Iris pigment epithelial cell (primary cell): Measurements from ENCODE around the gene RUNX1.

Experiments
- DNase-seq: peaks from one replicate; pipeline ENCODE4 v3.0.0-alpha.2; 2011; ENCODE audit warnings: low read depth

Gene RUNX1

GRCh38 chr21:35048706-35049617, at the start of gene RUNX1:
Gene RUNX1 (minus strand): TSS chr21:35049302.
- DNase-seq, result peak; percentile 94

- no peak for DNase-seq
These were observed 48.4 kb upstream of the RUNX1 start for GRCh38 chr21:35097525-35097924.

DNA sequence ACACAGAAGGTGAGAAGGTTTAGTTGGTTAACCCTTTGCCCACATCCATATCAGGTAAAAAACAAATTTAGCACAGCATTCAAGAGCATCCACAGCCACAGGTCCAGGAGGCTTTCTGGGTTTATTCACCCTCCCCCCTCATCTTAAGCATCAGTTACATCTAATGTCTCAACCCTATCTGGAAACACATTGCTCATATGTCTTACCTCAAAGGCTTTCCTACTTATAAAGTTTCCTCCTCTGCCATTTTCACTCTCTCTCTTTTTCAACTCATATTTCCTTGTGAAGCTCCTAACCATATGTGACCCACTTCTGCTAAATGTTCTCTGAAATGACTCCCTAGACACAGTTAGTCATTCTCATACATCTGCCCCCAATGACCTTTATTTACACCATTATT, 47.9 kb upstream of the RUNX1 start:
- peak; percentile 44 for DNase-seq

DNA sequence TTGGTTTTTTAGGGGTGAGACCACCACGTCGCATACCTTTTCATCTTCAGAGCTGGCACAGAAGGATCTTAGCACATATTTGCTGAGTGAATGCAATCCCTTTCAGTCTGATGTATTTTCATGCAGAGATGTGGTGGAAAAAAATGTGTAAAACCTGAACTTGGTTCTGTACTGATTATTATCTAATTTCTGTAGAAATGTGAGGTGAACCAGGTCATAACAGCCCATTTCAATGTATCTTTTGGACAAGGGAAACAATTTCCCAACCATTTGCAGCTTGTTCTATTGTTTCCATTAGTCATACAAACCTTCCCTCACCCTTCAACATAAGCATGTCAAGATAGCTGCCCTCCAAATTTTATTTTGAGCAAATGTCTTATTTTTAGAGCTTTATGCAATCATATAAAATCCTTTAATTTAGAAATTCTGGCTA, 46.8 kb upstream of the RUNX1 start:
- peak; percentile 74 for DNase-seq

DNA sequence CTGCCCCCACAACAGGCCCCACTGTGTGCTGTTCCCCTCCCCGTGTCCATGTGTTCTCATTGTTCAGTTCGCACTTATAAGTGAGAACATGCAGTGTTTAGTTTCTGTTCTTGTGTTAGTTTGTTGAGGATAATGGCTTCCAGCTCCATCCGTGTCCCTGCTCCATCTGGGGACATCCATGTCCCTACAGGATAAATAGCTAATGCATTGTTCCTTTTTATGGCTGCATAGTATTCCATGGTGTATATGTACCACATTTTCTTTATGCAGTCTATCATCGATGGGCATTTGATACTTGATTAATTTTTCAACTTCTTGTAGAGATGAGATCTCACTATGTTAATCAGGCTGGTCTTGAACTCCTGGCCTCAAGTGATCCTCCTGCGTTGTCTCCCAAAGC, 44.4 kb upstream of the RUNX1 start:
- no peak for DNase-seq

DNA sequence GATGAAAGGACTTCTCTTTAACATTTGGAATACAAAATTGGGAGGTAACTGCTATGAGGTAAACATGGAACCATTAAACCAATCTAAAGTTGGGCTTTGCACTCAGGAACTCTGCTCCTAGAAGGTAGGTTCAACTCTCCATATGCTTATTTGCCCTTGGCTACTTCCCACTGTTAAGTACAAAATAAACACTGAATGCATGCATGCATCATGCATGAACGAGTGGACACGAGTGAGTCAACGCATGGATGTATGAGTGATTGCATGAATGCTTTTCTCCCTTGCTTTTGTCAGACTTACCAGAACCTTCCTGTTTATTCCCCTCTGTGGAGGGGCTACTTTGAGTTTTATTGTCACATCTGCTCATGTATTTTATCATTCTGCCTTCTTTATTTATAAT, 42.4 kb upstream of the RUNX1 start:
- DNase-seq, result no peak

- DNase-seq, result no peak
These were observed 41.3 kb upstream of the RUNX1 start for GRCh38 chr21:35090403-35090802.

GRCh38 chr21:35088319-35088771, 39.2 kb upstream of the RUNX1 start:
- peak; percentile 53 for DNase-seq

GRCh38 chr21:35086357-35086756, 37.3 kb upstream of the RUNX1 start:
- DNase-seq, result peak; percentile 60

- peak; percentile 98 for DNase-seq
These were observed 35.8 kb upstream of the RUNX1 start for GRCh38 chr21:35084869-35085268.

GRCh38 chr21:35083246-35083645, 34.1 kb upstream of the RUNX1 start:
- DNase-seq, result no peak

DNA sequence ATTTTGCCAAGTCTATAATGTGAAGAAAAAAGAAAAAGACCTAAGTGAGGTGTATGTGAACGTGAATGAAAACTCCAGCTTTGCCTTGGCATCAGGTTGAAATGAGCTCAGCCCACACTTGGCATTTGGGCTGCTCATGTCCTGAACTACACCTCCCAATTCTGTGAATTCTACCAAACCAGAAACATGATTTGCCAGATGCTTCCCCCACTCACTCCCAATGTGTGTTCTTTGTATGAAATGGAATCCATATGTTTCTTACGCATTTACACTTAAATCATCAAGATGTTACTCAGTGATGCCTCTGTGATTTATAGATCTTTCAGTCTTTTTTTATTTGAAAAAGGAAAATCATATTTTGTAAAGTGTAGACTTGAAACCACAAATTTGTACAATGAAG, 32.8 kb upstream of the RUNX1 start:
- no peak for DNase-seq

- DNase-seq, result no peak
These were observed 30.1 kb upstream of the RUNX1 start for GRCh38 chr21:35079181-35079580.

DNA sequence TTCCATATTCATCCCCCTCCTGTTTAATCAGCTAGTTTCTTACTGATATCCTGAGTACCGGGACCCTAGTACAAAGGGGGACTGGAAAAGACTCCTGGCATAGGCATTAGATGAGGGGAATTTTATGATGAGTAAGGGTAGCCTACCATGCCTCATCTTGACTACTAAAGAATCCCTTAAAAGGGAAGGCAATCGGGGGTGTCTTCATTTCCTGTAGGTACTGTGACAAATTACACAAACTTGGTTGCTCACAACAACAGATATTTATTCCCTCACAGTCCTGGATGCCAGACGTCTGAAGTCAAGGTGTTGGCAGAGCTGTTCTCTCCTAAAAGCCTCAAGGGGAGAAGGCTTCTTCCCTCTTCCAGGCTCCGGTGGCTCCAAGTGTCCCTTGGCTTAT, 28.9 kb upstream of the RUNX1 start:
- DNase-seq, result no peak

GRCh38 chr21:35077466-35077865, 28.4 kb upstream of the RUNX1 start:
- no peak for DNase-seq

GRCh38 chr21:35075546-35075945, 26.4 kb upstream of the RUNX1 start:
- DNase-seq, result peak; percentile 98

DNA sequence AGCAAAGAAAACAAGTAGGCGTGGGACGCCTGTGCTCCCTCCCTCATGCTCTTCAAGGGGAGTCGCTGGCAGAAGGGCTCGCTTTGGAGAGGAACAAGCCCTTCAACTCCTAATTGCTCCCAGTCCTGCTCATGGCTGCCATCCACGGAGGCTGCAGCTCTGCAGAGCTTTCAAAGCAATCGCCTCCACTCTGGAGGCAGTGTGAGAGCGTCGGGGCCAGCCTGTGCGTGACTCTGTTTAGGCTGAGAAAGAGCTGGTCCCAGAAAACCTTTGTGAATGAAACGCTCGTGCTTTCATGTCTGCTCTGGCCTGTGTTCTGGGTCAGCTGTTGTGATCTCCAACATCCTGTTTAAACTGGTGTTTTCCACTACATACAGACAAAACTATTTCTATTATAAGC, 23.9 kb upstream of the RUNX1 start:
- peak; percentile 78 for DNase-seq

DNA sequence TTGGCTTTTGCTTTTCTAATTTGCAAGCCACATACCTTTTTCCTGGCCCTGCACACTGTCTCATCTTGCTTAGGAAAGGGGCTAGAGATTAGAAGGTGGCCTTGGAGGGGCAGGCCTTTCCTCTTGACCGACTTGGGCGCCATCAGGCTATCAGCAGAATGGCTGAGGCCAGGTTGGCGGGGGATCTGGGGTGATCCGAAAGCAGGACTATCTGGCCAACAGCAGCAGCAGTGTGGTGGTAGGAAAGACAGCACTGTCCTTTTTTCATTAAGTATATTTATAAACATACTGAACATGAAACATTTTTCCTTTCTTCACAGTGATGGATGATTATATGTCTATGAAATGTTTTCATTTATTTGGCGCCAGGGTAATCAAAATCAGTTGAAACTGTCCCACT, 23.5 kb upstream of the RUNX1 start:
- no peak for DNase-seq

- DNase-seq, result no peak
These were observed 22.2 kb upstream of the RUNX1 start for GRCh38 chr21:35071347-35071746.

- no peak for DNase-seq
These were observed 21.3 kb upstream of the RUNX1 start for GRCh38 chr21:35070436-35070835.

DNA sequence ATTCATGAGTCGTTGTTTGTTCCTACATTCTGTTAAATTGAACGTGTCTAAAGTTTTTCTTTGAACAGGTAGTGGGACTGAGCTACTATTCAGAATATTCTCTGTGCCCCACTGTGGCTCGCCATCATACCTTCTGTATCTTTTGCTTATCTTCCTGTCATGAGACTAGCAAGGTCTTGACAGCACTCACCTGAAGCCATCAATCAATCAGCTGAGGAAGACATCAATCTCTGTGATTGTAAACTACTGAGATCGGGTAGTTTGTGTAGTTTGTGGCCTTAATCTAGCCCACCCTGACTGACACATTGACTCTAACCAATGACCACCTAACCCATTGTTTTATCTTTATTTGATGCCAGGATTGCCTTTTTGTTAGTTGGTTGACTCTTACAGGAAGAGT, 17.7 kb upstream of the RUNX1 start:
- no peak for DNase-seq

DNA sequence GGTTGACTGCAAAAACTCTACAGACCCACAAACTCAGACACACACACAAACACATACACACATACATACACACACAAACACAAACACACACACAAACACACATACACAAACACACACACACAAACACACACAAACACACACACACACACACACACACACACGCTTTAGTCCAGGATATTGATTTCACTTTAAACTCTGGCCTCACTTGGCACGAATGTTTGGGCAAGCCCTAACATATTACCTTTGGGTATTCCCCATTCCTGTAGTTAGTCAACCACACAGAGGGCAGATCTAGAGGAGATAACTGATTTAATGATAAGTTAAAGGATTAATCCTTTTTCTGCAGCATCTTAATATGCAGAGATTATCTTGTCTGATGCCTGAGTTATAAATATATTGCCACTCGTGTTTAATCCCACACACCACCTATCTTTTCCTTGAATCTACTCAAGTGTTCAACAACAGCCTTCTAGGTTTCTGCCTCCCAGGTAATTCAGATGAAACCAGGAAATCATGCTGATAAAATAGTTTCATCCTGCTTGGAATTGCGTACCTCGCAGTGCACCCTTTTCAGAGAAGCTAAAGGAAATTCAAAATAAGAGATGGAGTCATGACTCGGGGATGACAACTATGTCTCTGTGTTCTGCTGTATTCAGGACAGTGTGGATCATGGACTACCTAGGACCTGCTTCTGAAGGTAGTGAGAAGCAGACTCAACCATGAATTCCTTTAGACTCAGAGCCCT, 14.5 kb upstream of the RUNX1 start:
- DNase-seq, result no peak

GRCh38 chr21:35062016-35062415, 12.9 kb upstream of the RUNX1 start:
- no peak for DNase-seq
